Loucy (cell line): ENCODE measurements around the gene AP1B1.

Experiments used
- H2AFZ ChIP-seq: fragments of 200-600 bp; sonication (generic); 2 replicates; pipeline ENCODE4 v1.6.0; 2016; ENCODE audit warnings: antibody characterized with exemption, mild to moderate bottlenecking, low read length, moderate library complexity
- H3F3A ChIP-seq: fragments of 200-600 bp; 2 replicates; pipeline ENCODE4 v1.6.0; 2016; ENCODE audit warnings: antibody characterized with exemption, low read depth, mild to moderate bottlenecking
- H3K27me3 ChIP-seq: fragments of 200-600 bp; sonication (generic); 2 replicates; pipeline ENCODE4 v1.6.1; 2014; ENCODE audit warnings: low read length, mild to moderate bottlenecking; ENCODE audit not compliant: insufficient read depth, poor library complexity, severe bottlenecking
- H3K36me3 ChIP-seq: fragments of 200-600 bp; sonication (generic); 2 replicates; pipeline ENCODE4 v1.6.1; 2016; ENCODE audit warnings: low read length; ENCODE audit not compliant: insufficient read depth
- H3K4me1 ChIP-seq: fragments of 200-600 bp; sonication (generic); 2 replicates; pipeline ENCODE4 v1.5.1; 2014; ENCODE audit warnings: low read length, mild to moderate bottlenecking; ENCODE audit not compliant: insufficient read depth, poor library complexity, severe bottlenecking
- H3K4me2 ChIP-seq: fragments of 200-600 bp; sonication (generic); 2 replicates; pipeline ENCODE4 v1.6.0; 2014; ENCODE audit warnings: antibody characterized with exemption, low read length, low read depth, mild to moderate bottlenecking; ENCODE audit not compliant: poor library complexity, severe bottlenecking
- H3K4me3 ChIP-seq: fragments of 200-600 bp; sonication (generic); 2 replicates; pipeline ENCODE4 v1.5.1; 2014; ENCODE audit warnings: low read length, mild to moderate bottlenecking, mixed read lengths; ENCODE audit not compliant: poor library complexity, severe bottlenecking
- H3K79me2 ChIP-seq: fragments of 200-600 bp; sonication (generic); 2 replicates; pipeline ENCODE4 v1.6.1; 2014; ENCODE audit warnings: low read length; ENCODE audit not compliant: insufficient read depth
- H3K9ac ChIP-seq: fragments of 200-600 bp; sonication (generic); 2 replicates; pipeline ENCODE4 v1.6.0; 2014; ENCODE audit warnings: mild to moderate bottlenecking, low read depth, low read length, moderate library complexity; ENCODE audit not compliant: poor library complexity, severe bottlenecking
- H3K9me2 ChIP-seq: fragments of 200-600 bp; sonication (generic); replicated peaks from 2 replicates; pipeline ENCODE4 v1.6.1; 2016; ENCODE audit warnings: low read depth, low read length, mixed read lengths
- H3K9me3 ChIP-seq: fragments of 200-600 bp; sonication (generic); 2 replicates; pipeline ENCODE4 v1.6.1; 2014; ENCODE audit warnings: mild to moderate bottlenecking, antibody characterized with exemption, low read length, low read depth; ENCODE audit not compliant: insufficient read depth
- H4K20me1 ChIP-seq: fragments of 200-600 bp; sonication (generic); 2 replicates; pipeline ENCODE4 v1.6.0; 2014; ENCODE audit warnings: antibody characterized with exemption, low read length, mild to moderate bottlenecking; ENCODE audit not compliant: insufficient read depth, poor library complexity, severe bottlenecking
- CTCF ChIP-seq: fragments of 200-600 bp; sonication (generic); conservative IDR thresholded peaks from 2 replicates; pipeline ENCODE4 v1.5.1; 2014; ENCODE audit warnings: mild to moderate bottlenecking, antibody characterized with exemption, low read length
- EZH2phosphoT487 ChIP-seq: fragments of 200-600 bp; IDR thresholded peaks from 2 replicates; pipeline ENCODE4 v1.6.1; 2018; ENCODE audit warnings: antibody characterized with exemption, mild to moderate bottlenecking, moderate library complexity, borderline replicate concordance

AP1B1 gene

GRCh38 chr22:29339381-29340235, 48.8 kb downstream of the AP1B1 start:
- H3K36me3 ChIP-seq = peaks cover 80% of the 10 kb centered on the region; the same call in 1 of the 2 replicates
- no peak overlapping the region for H3K9ac ChIP-seq

GRCh38 chr22:29338398-29338797, 50.0 kb downstream of the AP1B1 start:
- no peaks in the 10 kb centered on the region for H3K27me3 ChIP-seq
- H3K9ac ChIP-seq = no peak overlapping the region
- H3K9me2 ChIP-seq = no peaks in the 10 kb centered on the region
- H3K79me2 ChIP-seq = no peaks in the 10 kb centered on the region
- H3F3A ChIP-seq = no peaks in the 10 kb centered on the region
- no peak overlapping the region for H3K4me2 ChIP-seq
- no peaks in the 10 kb centered on the region for H4K20me1 ChIP-seq
- no peak overlapping the region for H2AFZ ChIP-seq
- H3K36me3 ChIP-seq = peaks cover 84% of the 10 kb centered on the region; the same call in 1 of the 2 replicates
- no peak for TF ChIP-seq CTCF
- no peak for TF ChIP-seq EZH2phosphoT487
- H3K9me3 ChIP-seq = no peaks in the 10 kb centered on the region
- no peak overlapping the region for H3K4me3 ChIP-seq
- H3K4me1 ChIP-seq = no peaks in the 10 kb centered on the region

More at GRCh38 chr22:29339381-29340235, 48.8 kb downstream of the AP1B1 start:
- no peaks in the 10 kb centered on the region for H3K4me1 ChIP-seq
- H3K4me3 ChIP-seq = no peak overlapping the region
- H3K79me2 ChIP-seq = no peaks in the 10 kb centered on the region
- no peaks in the 10 kb centered on the region for H4K20me1 ChIP-seq
- H3K9me3 ChIP-seq = no peaks in the 10 kb centered on the region
- no peaks in the 10 kb centered on the region for H3K27me3 ChIP-seq
- H3F3A ChIP-seq = no peaks in the 10 kb centered on the region
- no peak overlapping the region for H2AFZ ChIP-seq
- no peak overlapping the region for H3K4me2 ChIP-seq
- no peaks in the 10 kb centered on the region for H3K9me2 ChIP-seq
- no peak for TF ChIP-seq CTCF
- no peak for TF ChIP-seq EZH2phosphoT487

- Histone ChIP-seq H4K20me1 (no peaks in the 10 kb centered on the region), H3K79me2 (no peaks in the 10 kb centered on the region), H3K9me3 (no peaks in the 10 kb centered on the region), H3K4me1 (no peaks in the 10 kb centered on the region), H3K4me3 (no peak overlapping the region), H3K4me2 (no peak overlapping the region), H3K9ac (no peak overlapping the region), H3F3A (no peaks in the 10 kb centered on the region), H3K9me2 (no peaks in the 10 kb centered on the region), H3K27me3 (no peaks in the 10 kb centered on the region), H3K36me3 (peaks cover 78% of the 10 kb centered on the region; the same call in 1 of the 2 replicates), H2AFZ (no peak overlapping the region)
- TF ChIP-seq EZH2phosphoT487 (no peak), CTCF (no peak)
These were observed 50.6 kb downstream of the AP1B1 start for GRCh38 chr22:29337631-29338284.
